Measurements from ENCODE around the gene FAM89A.

DNA sequence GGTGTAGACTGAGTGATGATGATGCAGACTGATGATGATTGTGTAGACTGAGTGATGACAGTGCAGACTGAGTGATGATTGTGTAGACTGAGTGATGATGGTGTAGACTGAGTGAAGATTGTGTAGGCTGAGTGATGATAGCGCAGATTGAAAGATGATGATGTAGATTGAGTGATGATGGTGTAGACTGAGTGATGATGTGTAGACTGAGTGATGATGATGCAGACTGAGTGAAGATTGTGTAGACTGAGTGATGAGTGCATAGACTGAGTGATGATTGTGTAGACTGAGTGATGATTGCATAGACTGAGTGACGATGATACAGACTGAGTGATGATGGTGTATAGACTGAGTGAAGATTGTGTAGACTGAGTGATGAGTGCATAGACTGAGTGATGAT lies 28.7 kb downstream of the FAM89A start:
- TF ChIP-seq, protein P1, sequence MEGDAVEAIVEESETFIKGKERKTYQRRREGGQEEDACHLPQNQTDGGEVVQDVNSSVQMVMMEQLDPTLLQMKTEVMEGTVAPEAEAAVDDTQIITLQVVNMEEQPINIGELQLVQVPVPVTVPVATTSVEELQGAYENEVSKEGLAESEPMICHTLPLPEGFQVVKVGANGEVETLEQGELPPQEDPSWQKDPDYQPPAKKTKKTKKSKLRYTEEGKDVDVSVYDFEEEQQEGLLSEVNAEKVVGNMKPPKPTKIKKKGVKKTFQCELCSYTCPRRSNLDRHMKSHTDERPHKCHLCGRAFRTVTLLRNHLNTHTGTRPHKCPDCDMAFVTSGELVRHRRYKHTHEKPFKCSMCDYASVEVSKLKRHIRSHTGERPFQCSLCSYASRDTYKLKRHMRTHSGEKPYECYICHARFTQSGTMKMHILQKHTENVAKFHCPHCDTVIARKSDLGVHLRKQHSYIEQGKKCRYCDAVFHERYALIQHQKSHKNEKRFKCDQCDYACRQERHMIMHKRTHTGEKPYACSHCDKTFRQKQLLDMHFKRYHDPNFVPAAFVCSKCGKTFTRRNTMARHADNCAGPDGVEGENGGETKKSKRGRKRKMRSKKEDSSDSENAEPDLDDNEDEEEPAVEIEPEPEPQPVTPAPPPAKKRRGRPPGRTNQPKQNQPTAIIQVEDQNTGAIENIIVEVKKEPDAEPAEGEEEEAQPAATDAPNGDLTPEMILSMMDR (IDR thresholded peaks at IDR 0.05; ENCODE audit: insufficient read depth, low read depth, low read length) = no peak
- TF ChIP-seq EZH2 (IDR thresholded peaks at IDR 0.05; ENCODE audit: insufficient read depth, low read length) = no peak

Measured in astrocyte (in vitro differentiated cells and primary cell).